Measurements from ENCODE around the gene LPGAT1. TPM values are rescaled to one million over a fixed set of nuclear protein-coding genes. Genes with fewer than 3 reads are reported as not detected.
A peak's percentile ranks its signal among the peaks of the same experiment; 100 is the strongest.

LPGAT1 gene
- total and polyA plus RNA-seq, 3 donors from 2014 or later = 43.0 to 70.5 (median 44.1) TPM

DNA sequence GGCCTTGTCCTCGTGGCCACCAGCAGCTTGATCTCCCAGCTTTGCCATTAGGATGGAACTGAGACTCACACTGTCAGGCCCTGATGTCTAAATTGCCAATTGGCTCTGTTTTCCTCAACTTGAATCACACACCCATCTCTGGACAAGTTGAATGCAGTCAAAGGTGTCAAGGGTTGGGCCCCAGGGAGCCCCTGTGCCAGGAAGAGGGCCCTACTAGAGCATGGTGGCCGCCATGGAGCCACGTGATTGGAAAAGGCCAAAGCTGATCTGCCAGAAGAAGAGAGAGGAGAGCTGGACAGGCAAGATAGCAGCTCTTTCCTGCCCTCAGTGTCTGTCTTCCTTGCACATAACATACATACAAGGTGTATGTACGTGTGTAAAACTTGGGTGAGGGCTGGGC, 100.2 kb downstream of the LPGAT1 start:
- Histone ChIP-seq H3K4me3 (no peak overlapping the region), H3K27ac (no peak overlapping the region), H3K4me1 (peaks cover 9% of the 10 kb centered on the region), H3K9me3 (no peaks in the 10 kb centered on the region), H3K27me3 (no peaks in the 10 kb centered on the region), H3K36me3 (ENCODE audit: low read depth, missing control alignments) (no peaks in the 10 kb centered on the region)
- intact Hi-C loops (cut with DNase I; ENCODE audit: low total_unique reads) = no loop called here
- no peak for DNase-seq
- 97 to 98% methylated on average over 4 of the region's 4 CpGs for WGBS, 2 donors
- TF ChIP-seq, protein P1, sequence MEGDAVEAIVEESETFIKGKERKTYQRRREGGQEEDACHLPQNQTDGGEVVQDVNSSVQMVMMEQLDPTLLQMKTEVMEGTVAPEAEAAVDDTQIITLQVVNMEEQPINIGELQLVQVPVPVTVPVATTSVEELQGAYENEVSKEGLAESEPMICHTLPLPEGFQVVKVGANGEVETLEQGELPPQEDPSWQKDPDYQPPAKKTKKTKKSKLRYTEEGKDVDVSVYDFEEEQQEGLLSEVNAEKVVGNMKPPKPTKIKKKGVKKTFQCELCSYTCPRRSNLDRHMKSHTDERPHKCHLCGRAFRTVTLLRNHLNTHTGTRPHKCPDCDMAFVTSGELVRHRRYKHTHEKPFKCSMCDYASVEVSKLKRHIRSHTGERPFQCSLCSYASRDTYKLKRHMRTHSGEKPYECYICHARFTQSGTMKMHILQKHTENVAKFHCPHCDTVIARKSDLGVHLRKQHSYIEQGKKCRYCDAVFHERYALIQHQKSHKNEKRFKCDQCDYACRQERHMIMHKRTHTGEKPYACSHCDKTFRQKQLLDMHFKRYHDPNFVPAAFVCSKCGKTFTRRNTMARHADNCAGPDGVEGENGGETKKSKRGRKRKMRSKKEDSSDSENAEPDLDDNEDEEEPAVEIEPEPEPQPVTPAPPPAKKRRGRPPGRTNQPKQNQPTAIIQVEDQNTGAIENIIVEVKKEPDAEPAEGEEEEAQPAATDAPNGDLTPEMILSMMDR (IDR thresholded peaks at IDR 0.05) = no peak
- TF ChIP-seq POLR2A (IDR thresholded peaks at IDR 0.05) = no peak

DNA sequence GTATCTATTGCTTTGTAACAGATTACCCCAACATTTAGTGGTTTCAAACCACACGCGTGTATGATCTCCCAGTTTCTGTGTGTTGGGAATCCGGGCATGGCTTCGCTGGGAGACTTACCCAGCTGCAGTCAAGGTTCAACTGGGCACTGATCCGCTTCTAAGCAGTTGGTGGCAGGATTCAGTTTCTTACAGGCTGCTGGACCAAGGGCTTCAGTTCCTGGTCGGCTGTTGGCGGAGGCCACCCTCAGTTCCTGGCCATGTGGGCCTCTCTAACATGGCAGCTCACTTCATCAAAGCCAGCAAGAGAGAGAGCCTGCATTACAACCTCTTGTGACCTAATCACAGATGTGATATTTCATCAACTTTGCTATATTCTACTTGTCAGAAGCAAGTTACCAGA, 101.3 kb downstream of the LPGAT1 start:
- TF ChIP-seq, protein P1 (IDR thresholded peaks at IDR 0.05) = no peak
- TF ChIP-seq POLR2A (IDR thresholded peaks at IDR 0.05) = no peak
- intact Hi-C loops (cut with DNase I; ENCODE audit: low total_unique reads) = no loop called here
- 94 to 95% methylated on average over 7 of the region's 7 CpGs for WGBS, 2 donors
- Histone ChIP-seq H3K4me1 (peaks cover 13% of the 10 kb centered on the region), H3K4me3 (no peak overlapping the region), H3K27me3 (no peaks in the 10 kb centered on the region), H3K9me3 (no peaks in the 10 kb centered on the region), H3K27ac (no peak overlapping the region), H3K36me3 (ENCODE audit: low read depth, missing control alignments) (no peaks in the 10 kb centered on the region)
- DNase-seq = no peak

DNA sequence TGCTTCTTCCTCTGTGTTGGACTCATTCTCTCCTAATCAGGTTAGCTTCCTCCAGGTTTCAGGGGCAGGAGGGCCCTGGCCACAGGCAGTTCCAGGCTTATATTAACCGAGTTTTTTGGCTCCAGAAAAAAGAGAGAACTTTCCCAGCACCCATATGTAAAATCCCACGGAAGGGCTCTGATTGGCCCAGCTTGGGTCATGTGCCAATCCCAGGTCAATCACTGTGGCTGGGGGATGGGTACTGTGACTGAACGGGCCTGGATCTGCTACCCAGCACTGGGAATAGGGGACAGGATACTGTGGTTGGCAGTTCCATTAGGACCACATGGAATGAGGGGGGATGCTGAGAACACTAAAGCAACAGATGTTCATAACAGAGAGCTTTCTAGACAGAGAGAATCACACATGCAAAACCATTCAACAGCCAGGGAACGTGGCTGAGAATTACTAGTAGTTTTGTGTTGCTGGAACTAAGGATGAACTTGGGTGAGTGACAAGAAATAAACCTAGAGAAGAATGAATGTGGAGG, 104.0 kb downstream of the LPGAT1 start:
- H3K27ac ChIP-seq = no peak overlapping the region
- TF ChIP-seq POLR2A (IDR thresholded peaks at IDR 0.05) = no peak
- TF ChIP-seq, protein P1 (IDR thresholded peaks at IDR 0.05) = no peak
- H3K27me3 ChIP-seq = no peaks in the 10 kb centered on the region
- no peak for DNase-seq
- no peak overlapping the region for H3K4me3 ChIP-seq
- 51 to 58% methylated on average over 4 of the region's 4 CpGs for WGBS, 2 donors
- intact Hi-C loops (cut with DNase I; ENCODE audit: low total_unique reads) = no loop called here
- H3K9me3 ChIP-seq = no peaks in the 10 kb centered on the region
- peaks cover 14% of the 10 kb centered on the region for H3K4me1 ChIP-seq
- H3K36me3 ChIP-seq (ENCODE audit: low read depth, missing control alignments) = no peaks in the 10 kb centered on the region

DNA sequence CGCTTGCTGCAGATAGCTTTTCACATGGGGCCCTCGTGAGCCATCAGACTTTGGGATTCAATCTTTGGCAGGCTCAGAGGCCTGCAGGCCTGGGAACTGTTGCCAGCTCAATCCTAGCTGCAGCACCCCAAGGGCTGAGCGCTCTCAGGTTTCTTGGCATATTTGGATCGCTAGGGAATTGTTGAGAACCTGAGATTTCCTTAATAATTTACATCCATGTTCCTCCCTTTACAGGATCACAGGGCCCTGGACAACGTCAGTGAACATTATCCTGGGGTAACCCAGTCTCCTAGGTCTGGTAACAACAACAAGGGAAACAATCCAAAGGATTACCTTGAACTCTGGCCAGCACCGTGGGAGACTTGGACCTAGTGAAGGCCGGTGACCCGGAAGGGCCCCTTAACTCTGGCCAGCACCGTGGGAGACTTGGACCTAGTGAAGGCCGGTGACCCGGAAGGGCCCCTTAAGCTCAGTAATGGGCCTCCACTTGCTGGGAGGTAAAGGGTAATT, 105.8 kb downstream of the LPGAT1 start:
- 29 to 36% methylated on average over 11 of the region's 11 CpGs for WGBS, 2 donors
- intact Hi-C loops (cut with DNase I; ENCODE audit: low total_unique reads) = no loop called here
- Histone ChIP-seq H3K36me3 (ENCODE audit: low read depth, missing control alignments) (no peaks in the 10 kb centered on the region), H3K9me3 (no peaks in the 10 kb centered on the region), H3K4me3 (no peak overlapping the region), H3K27me3 (no peaks in the 10 kb centered on the region), H3K4me1 (peaks cover 14% of the 10 kb centered on the region), H3K27ac (peak overlapping the region in 1 of 2 donors; percentile 61)
- peak; percentile 81 for DNase-seq
- no peak for TF ChIP-seq POLR2A (IDR thresholded peaks at IDR 0.05)
- TF ChIP-seq, protein P1 (IDR thresholded peaks at IDR 0.05) = no peak

DNA sequence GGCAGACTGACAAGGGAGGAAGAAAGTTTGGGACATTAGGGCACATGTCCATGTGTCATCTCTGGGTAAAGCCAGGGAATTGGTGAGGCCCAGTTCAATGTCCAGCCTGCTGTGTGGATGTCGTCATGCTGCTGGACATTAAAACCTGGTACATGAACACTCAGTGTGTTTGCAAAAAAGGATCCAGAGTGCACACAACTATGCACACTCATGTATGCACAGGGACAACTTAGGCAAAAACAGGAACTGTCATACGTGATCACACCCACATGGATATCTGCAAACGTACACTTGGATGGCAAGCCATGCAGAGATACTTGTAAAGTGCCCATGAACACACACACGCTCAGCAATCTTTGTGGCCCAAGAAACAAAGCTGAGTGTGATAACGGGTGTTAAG, 107.3 kb downstream of the LPGAT1 start:
- TF ChIP-seq, protein P1 (IDR thresholded peaks at IDR 0.05) = no peak
- TF ChIP-seq POLR2A (IDR thresholded peaks at IDR 0.05) = no peak
- Histone ChIP-seq H3K4me3 (no peak overlapping the region), H3K9me3 (no peaks in the 10 kb centered on the region), H3K36me3 (ENCODE audit: low read depth, missing control alignments) (no peaks in the 10 kb centered on the region), H3K4me1 (peaks cover 14% of the 10 kb centered on the region), H3K27ac (no peak overlapping the region), H3K27me3 (no peaks in the 10 kb centered on the region)
- intact Hi-C loops (cut with DNase I; ENCODE audit: low total_unique reads) = no loop called here
- WGBS, 2 donors = 84 to 96% methylated on average over 5 of the region's 5 CpGs
- DNase-seq = no peak
